Fibroblast of pulmonary artery (primary cell): ENCODE measurements around the gene GPR183.

ENCODE experiments used
- DNase-seq: peaks from one replicate; pipeline ENCODE4 v3.0.0-alpha.2; 2010; ENCODE audit warnings: low read depth
- H3K4me3 ChIP-seq: replicated peaks from 2 replicates; pipeline ENCODE4 v1.5.1; 2011; ENCODE audit warnings: low read depth, mild to moderate bottlenecking, control low read depth, low read length, moderate library complexity
- TF ChIP-seq, protein P1 (sequence below): IDR thresholded peaks from 2 replicates; pipeline ENCODE4 v1.5.1; 2011; ENCODE audit warnings: mild to moderate bottlenecking, control low read depth, low read length, inconsistent platforms; ENCODE audit errors: missing control alignments

GPR183 gene

DNA sequence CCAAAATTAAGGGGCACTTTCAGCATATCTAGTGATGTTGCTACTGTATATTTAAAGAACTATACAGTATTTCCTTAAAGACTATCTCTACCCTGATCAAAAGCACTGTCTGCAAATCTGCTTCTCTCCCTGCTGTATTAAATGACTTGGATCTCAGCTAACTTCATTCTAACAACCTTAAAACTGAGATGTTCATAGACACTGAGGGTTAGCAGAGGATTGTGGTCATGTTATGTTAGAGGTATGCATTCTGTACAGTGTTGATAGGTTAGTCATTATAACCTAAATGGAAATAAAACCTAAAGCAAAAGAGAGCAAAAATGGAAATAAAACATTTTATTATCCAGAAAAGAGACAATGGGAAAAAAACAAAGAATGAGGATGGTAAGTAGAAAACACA lies 9.9 kb downstream of the GPR183 start:
- no peak for DNase-seq
- TF ChIP-seq, protein P1, sequence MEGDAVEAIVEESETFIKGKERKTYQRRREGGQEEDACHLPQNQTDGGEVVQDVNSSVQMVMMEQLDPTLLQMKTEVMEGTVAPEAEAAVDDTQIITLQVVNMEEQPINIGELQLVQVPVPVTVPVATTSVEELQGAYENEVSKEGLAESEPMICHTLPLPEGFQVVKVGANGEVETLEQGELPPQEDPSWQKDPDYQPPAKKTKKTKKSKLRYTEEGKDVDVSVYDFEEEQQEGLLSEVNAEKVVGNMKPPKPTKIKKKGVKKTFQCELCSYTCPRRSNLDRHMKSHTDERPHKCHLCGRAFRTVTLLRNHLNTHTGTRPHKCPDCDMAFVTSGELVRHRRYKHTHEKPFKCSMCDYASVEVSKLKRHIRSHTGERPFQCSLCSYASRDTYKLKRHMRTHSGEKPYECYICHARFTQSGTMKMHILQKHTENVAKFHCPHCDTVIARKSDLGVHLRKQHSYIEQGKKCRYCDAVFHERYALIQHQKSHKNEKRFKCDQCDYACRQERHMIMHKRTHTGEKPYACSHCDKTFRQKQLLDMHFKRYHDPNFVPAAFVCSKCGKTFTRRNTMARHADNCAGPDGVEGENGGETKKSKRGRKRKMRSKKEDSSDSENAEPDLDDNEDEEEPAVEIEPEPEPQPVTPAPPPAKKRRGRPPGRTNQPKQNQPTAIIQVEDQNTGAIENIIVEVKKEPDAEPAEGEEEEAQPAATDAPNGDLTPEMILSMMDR = no peak
- no peak overlapping the region for H3K4me3 ChIP-seq

DNA sequence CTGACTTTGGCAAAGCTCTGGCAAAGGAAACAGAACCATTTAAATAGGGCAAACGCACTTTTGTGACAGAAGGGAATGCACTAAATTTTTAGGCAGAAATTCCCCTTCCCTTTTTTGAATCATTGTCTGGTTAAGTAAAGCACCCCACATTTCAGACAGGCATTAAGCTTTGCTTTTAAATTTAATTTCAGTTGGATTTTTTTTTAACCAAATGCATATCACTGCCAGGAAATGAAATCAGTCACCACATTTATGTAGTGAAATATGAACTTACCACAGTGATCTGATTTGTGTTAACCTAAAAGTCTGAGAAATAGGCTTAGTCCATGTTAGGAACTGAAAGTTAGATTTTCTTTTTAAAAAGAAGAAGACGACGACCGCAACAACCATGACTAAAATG lies 10.8 kb downstream of the GPR183 start:
- no peak for DNase-seq
- TF ChIP-seq, protein P1 = no peak
- H3K4me3 ChIP-seq = no peak overlapping the region

DNA sequence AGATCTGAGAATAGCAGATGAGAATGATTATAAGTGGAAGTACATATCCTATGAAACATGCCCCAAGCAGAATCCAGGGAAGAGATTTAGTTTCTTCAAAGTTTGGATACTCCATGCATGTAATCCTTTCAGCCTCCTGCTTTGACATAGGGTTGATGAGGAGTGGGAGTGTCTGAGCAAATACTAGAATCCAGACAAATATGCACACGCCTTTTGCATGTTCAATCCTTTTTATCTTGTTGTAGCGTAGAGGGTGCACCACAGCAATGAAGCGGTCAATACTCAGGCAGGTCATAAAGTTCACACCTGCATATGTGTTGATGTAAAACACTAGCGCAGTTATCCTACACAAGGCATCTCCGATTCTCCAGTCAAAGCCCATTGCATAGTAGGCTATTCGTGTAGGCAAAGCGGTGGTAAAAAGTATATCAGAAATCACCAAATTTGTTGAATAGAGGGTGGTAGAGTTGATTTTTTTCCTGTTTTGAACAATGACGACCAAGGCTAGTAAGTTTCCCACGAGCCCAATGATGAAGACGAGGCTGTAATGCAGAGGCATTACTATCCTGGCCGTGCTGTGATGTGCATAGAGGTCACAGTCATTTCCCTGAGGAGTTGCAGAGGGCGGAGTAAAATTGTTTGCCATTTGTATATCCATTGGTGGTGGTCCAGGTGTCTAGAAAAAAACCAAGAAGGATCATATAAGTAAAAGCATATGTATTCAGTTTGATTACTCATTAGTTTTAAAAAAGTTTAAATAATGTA lies 11.5 kb downstream of the GPR183 start:
- H3K4me3 ChIP-seq = no peak overlapping the region
- DNase-seq = no peak
- TF ChIP-seq, protein P1 = no peak

GRCh38 chr13:99294958-99295357 lies 12.2 kb downstream of the GPR183 start:
- TF ChIP-seq, protein P1 = no peak
- H3K4me3 ChIP-seq = no peak overlapping the region
- no peak for DNase-seq

DNA sequence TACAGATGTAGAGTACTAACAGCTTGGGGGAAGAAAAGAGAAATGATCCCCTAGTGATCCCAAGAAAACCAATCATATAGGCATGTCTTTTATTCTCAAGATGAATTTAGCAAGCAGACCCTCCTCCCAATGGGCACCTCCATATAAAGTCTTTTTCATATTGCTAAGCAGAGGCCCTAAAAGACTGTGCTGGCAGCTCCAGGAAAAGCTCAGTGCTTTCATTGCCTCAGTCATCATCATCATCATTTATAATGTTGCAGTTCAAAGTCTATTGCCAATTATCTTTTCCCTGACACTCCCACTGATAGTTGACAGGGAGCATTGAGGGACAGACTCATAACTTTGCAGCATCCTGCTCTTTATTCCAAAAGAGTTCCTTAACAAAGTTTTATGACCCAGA lies 13.0 kb downstream of the GPR183 start:
- no peak overlapping the region for H3K4me3 ChIP-seq
- TF ChIP-seq, protein P1 = no peak
- DNase-seq = no peak

DNA sequence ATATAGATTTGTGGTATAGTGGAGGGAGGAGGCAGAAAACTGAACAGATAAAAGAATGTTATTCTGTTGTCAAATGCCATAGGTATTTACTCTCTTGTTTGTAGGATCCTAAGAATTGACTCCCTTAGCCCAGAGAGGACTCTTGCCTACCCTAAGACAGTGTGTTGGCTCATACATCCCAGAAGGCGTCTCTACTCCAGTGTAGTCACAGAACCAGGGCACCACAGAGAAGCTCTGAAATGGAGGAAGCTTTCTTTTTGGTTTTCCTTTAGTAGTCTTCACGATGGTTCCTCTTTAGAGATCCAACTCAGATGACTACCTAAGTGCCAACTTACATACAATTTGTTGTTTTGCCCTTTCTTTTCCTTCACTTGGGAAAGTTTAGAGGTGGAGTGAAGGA lies 14.0 kb downstream of the GPR183 start:
- TF ChIP-seq, protein P1 = no peak
- no peak for DNase-seq
- H3K4me3 ChIP-seq = no peak overlapping the region

- no peak for DNase-seq
- TF ChIP-seq, protein P1 = no peak
- no peak overlapping the region for H3K4me3 ChIP-seq
These were observed 16.3 kb downstream of the GPR183 start for GRCh38 chr13:99290894-99291293.
